GM03348 (cell line): ENCODE measurements around the gene MAP7D1.
"Not testable (repeated sequence)": the region's sequence is repeated elsewhere in the genome, so short reads cannot be mapped to it uniquely, and the experiment has no call there.

Experiments used
- DNase-seq: peaks from one replicate; pipeline ENCODE4 v3.0.0; 2012; ENCODE audit warnings: low spot score

Gene MAP7D1

GRCh38 chr1:36168514-36168913 lies 12.6 kb downstream of the MAP7D1 start:
- no peak for DNase-seq

- DNase-seq = no peak
Measured at GRCh38 chr1:36170643-36171412, 14.9 kb downstream of the MAP7D1 start.

DNA sequence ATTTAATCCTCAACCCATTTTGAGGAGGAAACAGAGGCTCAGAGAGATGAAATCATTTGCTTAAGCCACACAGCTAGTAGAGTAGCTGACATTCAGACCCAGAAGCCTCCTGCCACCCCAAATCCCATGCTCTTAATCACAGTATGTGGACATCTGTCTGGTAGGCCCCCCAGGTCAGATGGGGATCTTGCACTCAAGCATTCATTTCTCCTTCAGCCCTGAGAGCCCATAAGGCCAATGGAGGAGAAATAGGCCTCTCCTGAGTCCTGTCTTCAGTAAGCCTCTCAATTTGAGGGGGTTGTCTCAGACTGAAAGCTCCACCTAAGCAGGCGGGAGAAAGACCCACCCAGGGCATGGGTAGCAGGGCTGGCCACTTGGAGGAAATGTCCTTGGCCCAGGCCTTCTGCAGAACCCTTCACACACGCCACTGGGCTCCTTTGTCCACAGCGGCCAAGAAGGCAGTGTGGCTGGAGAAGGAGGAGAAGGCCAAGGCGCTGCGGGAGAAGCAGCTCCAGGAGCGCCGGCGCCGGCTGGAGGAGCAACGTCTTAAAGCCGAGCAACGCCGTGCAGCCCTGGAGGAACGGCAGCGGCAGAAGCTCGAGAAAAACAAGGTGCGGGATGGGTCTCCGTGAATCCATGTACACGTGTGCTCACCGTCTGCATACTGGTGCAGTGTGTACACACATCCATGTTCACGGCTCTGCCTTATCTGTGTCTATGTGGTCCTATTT lies 16.2 kb downstream of the MAP7D1 start:
- no peak for DNase-seq

GRCh38 chr1:36172983-36173382 lies 17.0 kb downstream of the MAP7D1 start:
- DNase-seq = peak; percentile 47

DNA sequence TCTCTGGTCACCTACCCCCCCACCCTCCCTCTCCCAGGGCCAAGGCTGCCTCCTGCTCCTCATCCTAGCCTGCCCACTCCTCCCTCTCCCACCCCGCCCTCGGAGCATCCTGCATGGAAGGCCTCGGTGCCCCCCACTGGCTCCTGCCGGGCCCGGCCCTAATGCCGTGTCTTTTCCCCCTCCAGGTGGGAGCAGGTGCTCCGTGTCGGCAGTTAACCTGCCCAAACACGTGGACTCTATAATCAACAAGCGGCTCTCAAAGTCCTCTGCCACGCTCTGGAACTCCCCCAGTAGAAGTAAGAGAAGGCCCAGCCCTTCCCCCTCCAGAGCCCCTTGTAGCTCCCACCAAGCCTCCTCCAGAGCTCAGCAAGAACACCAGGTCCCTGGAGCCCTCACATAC lies 18.8 kb downstream of the MAP7D1 start:
- no peak for DNase-seq

- DNase-seq = no peak
Measured at GRCh38 chr1:36175137-36176095, 19.5 kb downstream of the MAP7D1 start.

DNA sequence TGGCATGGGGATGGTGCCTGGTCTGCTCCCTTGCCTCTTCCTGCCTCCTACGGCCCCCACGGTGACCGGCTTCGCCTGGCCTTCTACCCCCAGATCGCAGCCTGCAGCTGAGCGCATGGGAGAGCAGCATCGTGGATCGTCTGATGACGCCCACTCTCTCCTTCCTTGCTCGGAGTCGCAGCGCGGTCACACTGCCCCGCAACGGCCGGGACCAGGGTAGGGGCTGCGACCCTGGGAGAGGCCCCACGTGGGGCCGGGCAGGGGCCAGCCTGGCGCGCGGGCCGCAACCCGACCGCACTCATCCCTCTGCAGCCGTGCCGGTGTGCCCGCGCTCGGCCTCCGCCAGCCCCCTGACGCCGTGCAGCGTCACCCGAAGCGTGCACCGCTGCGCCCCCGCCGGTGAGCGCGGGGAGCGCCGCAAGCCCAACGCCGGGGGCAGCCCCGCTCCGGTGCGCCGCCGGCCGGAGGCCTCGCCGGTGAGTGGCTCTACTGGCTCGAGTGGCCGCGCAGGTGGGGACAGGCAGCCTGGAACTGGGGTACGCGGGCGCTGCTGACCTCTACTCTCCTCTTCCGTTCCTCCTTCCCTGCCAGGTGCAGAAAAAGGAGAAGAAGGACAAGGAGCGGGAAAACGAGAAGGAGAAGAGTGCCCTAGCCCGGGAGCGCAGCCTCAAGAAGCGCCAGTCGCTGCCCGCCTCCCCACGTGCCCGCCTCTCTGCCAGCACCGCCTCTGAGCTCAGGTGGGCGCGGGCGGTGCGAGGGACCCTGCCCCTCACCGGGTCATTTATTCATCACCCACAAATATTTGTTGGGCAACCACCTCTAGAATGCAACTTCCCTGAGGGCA lies 20.4 kb downstream of the MAP7D1 start:
- no peak for DNase-seq

GRCh38 chr1:36177589-36178431 lies 21.9 kb downstream of the MAP7D1 start:
- DNase-seq = no peak

DNA sequence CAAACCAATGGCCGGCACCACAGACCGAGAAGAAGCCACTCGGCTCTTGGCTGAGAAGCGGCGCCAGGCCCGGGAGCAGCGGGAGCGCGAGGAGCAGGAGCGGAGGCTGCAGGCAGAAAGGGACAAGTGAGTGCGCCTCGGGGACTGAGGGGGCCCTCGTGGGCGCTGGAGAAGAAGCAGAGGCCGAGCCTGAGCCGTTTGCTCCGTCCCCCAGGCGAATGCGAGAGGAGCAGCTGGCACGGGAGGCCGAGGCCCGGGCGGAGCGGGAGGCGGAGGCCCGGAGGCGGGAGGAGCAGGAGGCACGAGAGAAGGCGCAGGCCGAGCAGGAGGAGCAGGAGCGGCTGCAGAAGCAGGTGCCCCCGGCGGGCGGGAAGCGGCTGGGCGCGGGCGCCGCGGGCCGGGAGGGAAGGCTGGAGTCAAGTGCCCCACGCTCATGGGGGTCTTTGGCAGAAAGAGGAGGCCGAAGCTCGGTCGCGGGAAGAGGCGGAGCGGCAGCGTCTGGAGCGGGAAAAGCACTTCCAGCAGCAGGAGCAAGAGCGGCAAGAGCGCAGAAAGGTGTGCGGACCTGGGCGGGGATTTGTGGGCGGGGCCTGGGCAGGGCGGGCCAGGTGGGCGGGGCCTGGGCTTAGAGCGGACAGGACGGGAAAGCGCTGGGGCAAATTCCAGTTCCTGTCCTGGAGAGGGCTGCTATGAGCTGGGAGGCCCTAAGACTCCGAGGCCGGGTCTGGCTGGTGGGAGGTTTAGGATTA lies 22.7 kb downstream of the MAP7D1 start:
- no peak for DNase-seq

- no peak for DNase-seq
Measured at GRCh38 chr1:36179220-36179600, 23.2 kb downstream of the MAP7D1 start.

DNA sequence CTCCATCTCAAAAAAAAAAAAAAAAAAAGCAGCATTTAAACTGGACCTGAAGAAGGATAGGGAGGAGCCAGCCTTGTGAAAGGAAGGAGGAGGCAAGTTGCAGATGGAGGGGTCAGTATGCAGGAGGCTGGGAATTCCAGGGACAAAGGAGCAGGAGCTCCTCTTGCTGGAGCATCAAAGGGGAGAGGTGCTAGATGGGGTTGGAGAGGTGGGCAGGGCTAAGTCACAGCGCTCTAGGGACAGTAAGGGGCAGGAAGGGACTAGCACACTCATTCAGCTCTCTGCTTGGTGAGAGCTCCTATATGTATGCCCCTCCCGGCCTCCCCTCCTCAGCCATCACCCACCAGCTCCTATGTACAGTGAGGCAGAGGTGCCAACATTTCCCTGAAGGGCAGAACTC lies 26.8 kb downstream of the MAP7D1 start:
- no peak for DNase-seq

GRCh38 chr1:36183309-36183856 lies 27.4 kb downstream of the MAP7D1 start:
- no peak for DNase-seq

DNA sequence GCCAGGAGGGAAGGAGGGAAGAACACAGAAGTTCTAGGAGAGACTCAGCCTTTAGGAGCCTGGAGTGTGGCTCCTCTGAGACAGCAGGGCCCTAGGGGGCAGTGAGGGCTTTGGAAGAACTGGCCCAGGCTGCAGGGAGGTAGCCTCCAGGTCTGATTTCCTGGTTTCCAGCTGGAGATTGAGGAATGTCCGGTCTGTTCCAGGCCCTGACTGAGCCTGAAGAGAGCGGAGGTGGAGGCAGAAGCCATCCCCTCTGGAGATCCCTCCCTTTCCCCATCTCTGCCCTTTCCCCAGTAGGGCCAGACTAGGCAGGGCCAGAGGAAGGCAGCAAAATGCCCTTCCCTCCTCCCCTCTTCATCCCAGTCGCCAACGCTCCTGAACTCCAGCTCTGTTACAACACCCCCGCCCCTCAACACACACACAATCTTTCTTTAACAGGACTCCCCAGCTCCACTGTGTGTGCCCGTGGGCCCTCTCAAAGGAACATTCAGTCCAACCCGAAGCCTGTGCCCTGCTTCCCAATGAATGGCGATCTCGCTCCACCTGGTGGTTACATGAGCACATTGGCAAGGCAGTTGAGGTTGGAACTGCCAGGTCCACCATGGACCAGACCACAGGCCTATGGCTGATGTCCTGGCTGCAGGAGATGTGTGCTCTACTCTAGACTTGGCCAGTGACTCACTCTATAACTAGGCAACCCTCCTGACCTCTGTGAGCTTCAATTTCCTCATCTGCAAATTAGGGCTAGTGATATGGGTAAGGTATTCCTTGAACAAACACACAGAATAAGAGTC lies 32.0 kb downstream of the MAP7D1 start:
- peak; percentile 89 for DNase-seq

GRCh38 chr1:36196805-36197204 lies 40.8 kb downstream of the MAP7D1 start:
- DNase-seq = not testable (repeated sequence)

DNA sequence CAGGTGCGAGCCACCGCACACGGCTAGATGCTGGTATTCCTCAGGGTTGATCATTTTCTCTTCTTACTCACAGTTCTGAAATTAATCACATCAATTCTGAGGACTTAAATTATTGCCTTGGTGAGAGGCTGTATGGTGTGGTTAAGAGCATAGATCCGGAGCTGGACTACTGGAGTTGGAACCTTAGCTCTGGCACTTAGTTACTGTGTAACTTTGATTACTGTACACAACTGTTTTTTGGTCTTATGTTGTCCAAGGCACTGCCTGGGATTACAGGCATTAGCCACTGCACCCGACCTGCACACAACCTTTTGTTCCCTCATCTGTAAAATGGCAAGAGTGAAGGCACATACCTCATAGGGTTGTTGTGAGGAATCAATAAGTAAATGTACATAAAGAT lies 42.7 kb downstream of the MAP7D1 start:
- no peak for DNase-seq

DNA sequence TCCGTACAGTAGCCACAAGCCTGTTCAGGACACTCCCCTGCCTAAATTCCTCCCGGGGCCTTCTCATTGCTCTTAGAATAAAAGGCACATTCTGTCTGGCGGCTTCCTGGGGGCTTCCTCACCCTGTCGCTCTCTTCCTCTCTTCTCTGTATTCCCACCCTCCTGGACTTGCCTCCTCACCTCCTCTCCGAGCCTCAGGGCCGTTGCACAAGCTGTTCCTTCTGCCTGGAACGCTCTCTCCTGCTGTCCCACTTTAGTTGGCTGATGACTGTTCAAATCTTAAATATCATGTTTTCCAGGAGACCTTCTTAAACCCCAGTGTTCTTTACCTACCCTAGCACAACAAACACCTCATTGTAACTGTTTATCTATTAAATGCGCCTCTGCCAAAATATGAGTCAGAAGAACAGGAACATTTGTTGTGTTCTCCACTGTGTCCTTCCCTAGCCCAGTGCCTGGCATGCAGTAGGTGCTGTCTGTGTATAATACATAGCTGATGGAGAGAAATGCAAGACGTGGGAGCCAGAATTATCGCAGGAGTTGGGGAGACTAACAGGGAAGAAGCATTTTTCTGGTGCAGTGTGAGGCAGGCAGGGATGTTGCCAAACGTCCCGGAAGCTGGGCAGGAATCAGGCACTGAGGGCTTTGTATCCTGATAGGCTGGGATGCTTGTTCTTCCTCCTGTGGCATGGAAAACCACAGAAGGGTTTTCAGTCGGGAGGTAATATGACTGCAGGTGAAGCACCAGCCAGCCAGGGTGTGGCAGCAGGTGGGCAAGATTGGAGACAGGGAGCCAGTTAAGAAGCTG lies 44.2 kb downstream of the MAP7D1 start:
- DNase-seq = no peak

GRCh38 chr1:36203027-36203553 lies 47.1 kb downstream of the MAP7D1 start:
- no peak for DNase-seq
